GM23338 (cell line): ENCODE measurements around the gene LMO2.

Experiments
- CREB1 ChIP-seq: fragments of 250-450 bp; sonication (Bioruptor Pico); IDR thresholded peaks from 2 replicates; pipeline ENCODE4 v1.5.0; 2020; ENCODE audit warnings: low read depth, mild to moderate bottlenecking, moderate library complexity
- EZH2 ChIP-seq: fragments of 200-600 bp; sonication (generic); IDR thresholded peaks from one replicate; pipeline ENCODE4 v1.8.0; 2017; ENCODE audit warnings: antibody characterized with exemption, mild to moderate bottlenecking, low read depth; ENCODE audit not compliant: unreplicated experiment
- EZH2phosphoT487 ChIP-seq: fragments of 200-600 bp; sonication (generic); IDR thresholded peaks from one replicate; pipeline ENCODE4 v1.8.1; 2018; ENCODE audit warnings: antibody characterized with exemption; ENCODE audit not compliant: unreplicated experiment
- JUNB ChIP-seq: IDR thresholded peaks from one replicate; pipeline ENCODE4 v1.6.1; 2016; ENCODE audit warnings: antibody characterized with exemption; ENCODE audit not compliant: unreplicated experiment
- NANOG ChIP-seq: IDR thresholded peaks from 2 replicates; pipeline ENCODE4 v1.6.1; 2016; ENCODE audit warnings: antibody characterized with exemption, borderline replicate concordance
- POLR2AphosphoS5 ChIP-seq: IDR thresholded peaks from 2 replicates; pipeline ENCODE4 v1.6.1; 2016; ENCODE audit warnings: antibody characterized with exemption, low read depth
- STAT1 ChIP-seq: IDR thresholded peaks from one replicate; pipeline ENCODE4 v1.6.1; 2016; ENCODE audit warnings: antibody characterized with exemption; ENCODE audit not compliant: unreplicated experiment
- ZNF114 ChIP-seq: fragments of 250-450 bp; sonication (Bioruptor Pico); IDR thresholded peaks from 2 replicates; pipeline ENCODE4 v1.5.0; 2020; ENCODE audit warnings: mild to moderate bottlenecking, moderate library complexity
- ZNF331 ChIP-seq: fragments of 250-450 bp; sonication (Bioruptor Pico); IDR thresholded peaks from 2 replicates; pipeline ENCODE4 v1.5.0; 2020; ENCODE audit warnings: low read depth, mild to moderate bottlenecking, moderate library complexity
- TF ChIP-seq, protein P1 (sequence below), 2 experiments: fragments of 200-600 bp in 1 of 2; sonication (generic) in 1 of 2; conservative IDR thresholded peaks; 2 replicates each; pipeline versions ENCODE4 v1.5.1 to v1.6.1; 2016 to 2017; ENCODE audit warnings: antibody characterized with exemption in 2 of 2, low read depth in 2 of 2, mild to moderate bottlenecking in 2 of 2, moderate library complexity in 1 of 2
- TF ChIP-seq, protein P2 (sequence below): IDR thresholded peaks from one replicate; pipeline ENCODE4 v1.6.1; 2018; ENCODE audit warnings: antibody characterized with exemption; ENCODE audit not compliant: unreplicated experiment
- TF ChIP-seq, protein P3 (sequence below): IDR thresholded peaks from 2 replicates; pipeline ENCODE4 v1.6.1; 2016; ENCODE audit warnings: antibody characterized with exemption

DNA sequence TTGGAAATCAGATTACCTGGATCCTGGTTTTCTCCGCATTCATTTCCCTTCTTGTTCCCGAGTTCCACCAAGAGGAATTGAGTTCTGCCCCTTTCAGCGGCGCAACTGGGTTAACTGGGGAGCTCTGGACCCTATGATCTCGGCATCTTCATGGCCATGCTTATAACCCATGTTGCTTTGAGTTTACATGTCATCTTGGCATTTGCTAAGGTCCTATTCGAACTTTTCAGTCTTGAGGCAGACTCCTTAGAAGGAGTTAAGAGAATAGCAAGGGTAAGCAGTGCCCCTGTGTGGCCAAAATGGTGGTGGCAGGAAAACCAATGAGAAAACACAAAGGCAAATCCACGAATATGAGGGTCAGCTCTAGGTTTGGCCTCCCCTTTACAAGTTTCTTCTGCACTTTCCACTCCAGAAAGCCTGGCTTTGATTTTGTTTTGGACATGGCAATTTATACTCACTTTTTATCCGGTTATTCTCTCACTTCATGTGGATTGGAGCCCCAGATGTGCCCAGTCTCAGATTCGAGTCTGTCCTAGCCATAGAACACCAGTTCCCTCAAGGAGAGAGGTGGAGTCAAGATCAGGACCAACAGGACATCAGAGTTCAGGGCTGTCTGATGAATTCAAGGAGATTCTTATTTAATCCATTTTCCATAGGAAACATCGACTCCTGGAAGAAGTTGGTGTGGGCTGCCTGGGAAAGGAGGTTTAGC is 62.3 kb downstream of the LMO2 start:
- TF ChIP-seq, protein P1, sequence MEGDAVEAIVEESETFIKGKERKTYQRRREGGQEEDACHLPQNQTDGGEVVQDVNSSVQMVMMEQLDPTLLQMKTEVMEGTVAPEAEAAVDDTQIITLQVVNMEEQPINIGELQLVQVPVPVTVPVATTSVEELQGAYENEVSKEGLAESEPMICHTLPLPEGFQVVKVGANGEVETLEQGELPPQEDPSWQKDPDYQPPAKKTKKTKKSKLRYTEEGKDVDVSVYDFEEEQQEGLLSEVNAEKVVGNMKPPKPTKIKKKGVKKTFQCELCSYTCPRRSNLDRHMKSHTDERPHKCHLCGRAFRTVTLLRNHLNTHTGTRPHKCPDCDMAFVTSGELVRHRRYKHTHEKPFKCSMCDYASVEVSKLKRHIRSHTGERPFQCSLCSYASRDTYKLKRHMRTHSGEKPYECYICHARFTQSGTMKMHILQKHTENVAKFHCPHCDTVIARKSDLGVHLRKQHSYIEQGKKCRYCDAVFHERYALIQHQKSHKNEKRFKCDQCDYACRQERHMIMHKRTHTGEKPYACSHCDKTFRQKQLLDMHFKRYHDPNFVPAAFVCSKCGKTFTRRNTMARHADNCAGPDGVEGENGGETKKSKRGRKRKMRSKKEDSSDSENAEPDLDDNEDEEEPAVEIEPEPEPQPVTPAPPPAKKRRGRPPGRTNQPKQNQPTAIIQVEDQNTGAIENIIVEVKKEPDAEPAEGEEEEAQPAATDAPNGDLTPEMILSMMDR (conservative IDR thresholded peaks at IDR 0.05; ENCODE audit: low read depth in 2 of 2): peak; percentile 90 to 94
- no peak for TF ChIP-seq POLR2AphosphoS5
- TF ChIP-seq CREB1 (CRISPR knock-in tag): no peak
- peak; percentile 52 for TF ChIP-seq EZH2
- TF ChIP-seq, protein P2, sequence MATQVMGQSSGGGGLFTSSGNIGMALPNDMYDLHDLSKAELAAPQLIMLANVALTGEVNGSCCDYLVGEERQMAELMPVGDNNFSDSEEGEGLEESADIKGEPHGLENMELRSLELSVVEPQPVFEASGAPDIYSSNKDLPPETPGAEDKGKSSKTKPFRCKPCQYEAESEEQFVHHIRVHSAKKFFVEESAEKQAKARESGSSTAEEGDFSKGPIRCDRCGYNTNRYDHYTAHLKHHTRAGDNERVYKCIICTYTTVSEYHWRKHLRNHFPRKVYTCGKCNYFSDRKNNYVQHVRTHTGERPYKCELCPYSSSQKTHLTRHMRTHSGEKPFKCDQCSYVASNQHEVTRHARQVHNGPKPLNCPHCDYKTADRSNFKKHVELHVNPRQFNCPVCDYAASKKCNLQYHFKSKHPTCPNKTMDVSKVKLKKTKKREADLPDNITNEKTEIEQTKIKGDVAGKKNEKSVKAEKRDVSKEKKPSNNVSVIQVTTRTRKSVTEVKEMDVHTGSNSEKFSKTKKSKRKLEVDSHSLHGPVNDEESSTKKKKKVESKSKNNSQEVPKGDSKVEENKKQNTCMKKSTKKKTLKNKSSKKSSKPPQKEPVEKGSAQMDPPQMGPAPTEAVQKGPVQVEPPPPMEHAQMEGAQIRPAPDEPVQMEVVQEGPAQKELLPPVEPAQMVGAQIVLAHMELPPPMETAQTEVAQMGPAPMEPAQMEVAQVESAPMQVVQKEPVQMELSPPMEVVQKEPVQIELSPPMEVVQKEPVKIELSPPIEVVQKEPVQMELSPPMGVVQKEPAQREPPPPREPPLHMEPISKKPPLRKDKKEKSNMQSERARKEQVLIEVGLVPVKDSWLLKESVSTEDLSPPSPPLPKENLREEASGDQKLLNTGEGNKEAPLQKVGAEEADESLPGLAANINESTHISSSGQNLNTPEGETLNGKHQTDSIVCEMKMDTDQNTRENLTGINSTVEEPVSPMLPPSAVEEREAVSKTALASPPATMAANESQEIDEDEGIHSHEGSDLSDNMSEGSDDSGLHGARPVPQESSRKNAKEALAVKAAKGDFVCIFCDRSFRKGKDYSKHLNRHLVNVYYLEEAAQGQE: no peak
- TF ChIP-seq ZNF331 (CRISPR knock-in tag): no peak
- no peak for TF ChIP-seq EZH2phosphoT487
- no peak for TF ChIP-seq STAT1
- TF ChIP-seq JUNB: no peak
- TF ChIP-seq NANOG: no peak
- TF ChIP-seq, protein P3, sequence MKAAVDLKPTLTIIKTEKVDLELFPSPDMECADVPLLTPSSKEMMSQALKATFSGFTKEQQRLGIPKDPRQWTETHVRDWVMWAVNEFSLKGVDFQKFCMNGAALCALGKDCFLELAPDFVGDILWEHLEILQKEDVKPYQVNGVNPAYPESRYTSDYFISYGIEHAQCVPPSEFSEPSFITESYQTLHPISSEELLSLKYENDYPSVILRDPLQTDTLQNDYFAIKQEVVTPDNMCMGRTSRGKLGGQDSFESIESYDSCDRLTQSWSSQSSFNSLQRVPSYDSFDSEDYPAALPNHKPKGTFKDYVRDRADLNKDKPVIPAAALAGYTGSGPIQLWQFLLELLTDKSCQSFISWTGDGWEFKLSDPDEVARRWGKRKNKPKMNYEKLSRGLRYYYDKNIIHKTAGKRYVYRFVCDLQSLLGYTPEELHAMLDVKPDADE: no peak
- TF ChIP-seq ZNF114: no peak
